Body of pancreas (tissue), 4 donors: ENCODE results near the gene RANBP17.

Experiments
- CTCF ChIP-seq, 7 experiments: fragments of 450-650 bp in 4 of 7; fragments of 200-600 bp in 3 of 7; sonication (generic) in 3 of 7; IDR thresholded peaks; one replicate each; pipeline ENCODE4 v1.5.1; 2016 to 2019; ENCODE audit warnings: antibody characterized with exemption in 7 of 7
- POLR2A ChIP-seq, 3 donors: fragments of 450-650 bp; IDR thresholded peaks; one replicate each; pipeline ENCODE4 v1.6.1; 2016; ENCODE audit warnings: antibody characterized with exemption in 3 of 3, mild to moderate bottlenecking in 2 of 3

GRCh38 chr5:171270136-171270535 is 408.3 kb downstream of the RANBP17 start:
- TF ChIP-seq CTCF (IDR thresholded peaks at IDR 0.05): no peak
- no peak for TF ChIP-seq POLR2A (IDR thresholded peaks at IDR 0.05)
